ENCODE data around the gene MADD.

MADD gene

GRCh38 chr11:47372422-47372821 is 102.5 kb downstream of the MADD start:
- no peaks in the 10 kb centered on the region for H3K4me1 Mint-ChIP-seq
- H3K4me3 Mint-ChIP-seq = no peak overlapping the region
- no peaks in the 10 kb centered on the region for H3K36me3 Mint-ChIP-seq (ENCODE audit: low read depth)
- H3K9me3 Mint-ChIP-seq = no peaks in the 10 kb centered on the region
- TF ChIP-seq CTCF (IDR thresholded peaks at IDR 0.05; ENCODE audit: unreplicated experiment in 3 of 3) = no peak
- H3K27ac Mint-ChIP-seq = peak overlapping the region in 1 of 3 experiments; percentile 30
- H3K27me3 Mint-ChIP-seq (ENCODE audit: low read depth) = peaks cover 6% of the 10 kb centered on the region

GRCh38 chr11:47373876-47374719 is 104.2 kb downstream of the MADD start:
- H3K4me3 Mint-ChIP-seq = no peak overlapping the region
- no peaks in the 10 kb centered on the region for H3K4me1 Mint-ChIP-seq
- no peaks in the 10 kb centered on the region for H3K36me3 Mint-ChIP-seq (ENCODE audit: low read depth)
- H3K27ac Mint-ChIP-seq = no peak overlapping the region
- TF ChIP-seq CTCF (IDR thresholded peaks at IDR 0.05; ENCODE audit: unreplicated experiment in 3 of 3) = peak; percentile 91 to 94 (median 94)
- peaks cover 6% of the 10 kb centered on the region for H3K27me3 Mint-ChIP-seq (ENCODE audit: low read depth)
- no peaks in the 10 kb centered on the region for H3K9me3 Mint-ChIP-seq

- peaks cover 6% of the 10 kb centered on the region for H3K27me3 Mint-ChIP-seq (ENCODE audit: low read depth)
- no peaks in the 10 kb centered on the region for H3K9me3 Mint-ChIP-seq
- H3K4me1 Mint-ChIP-seq = no peaks in the 10 kb centered on the region
- TF ChIP-seq CTCF (IDR thresholded peaks at IDR 0.05; ENCODE audit: unreplicated experiment in 3 of 3) = no peak
- no peak overlapping the region for H3K27ac Mint-ChIP-seq
- H3K36me3 Mint-ChIP-seq (ENCODE audit: low read depth) = no peaks in the 10 kb centered on the region
- no peak overlapping the region for H3K4me3 Mint-ChIP-seq
Observed at GRCh38 chr11:47374720-47375019, 104.7 kb downstream of the MADD start.

- Mint-ChIP-seq H3K4me3 (no peak overlapping the region), H3K27ac (no peak overlapping the region), H3K4me1 (no peaks in the 10 kb centered on the region), H3K27me3 (ENCODE audit: low read depth) (peaks cover 6% of the 10 kb centered on the region), H3K36me3 (ENCODE audit: low read depth) (no peaks in the 10 kb centered on the region), H3K9me3 (no peaks in the 10 kb centered on the region)
- TF ChIP-seq CTCF (IDR thresholded peaks at IDR 0.05; ENCODE audit: unreplicated experiment in 3 of 3) = no peak
Observed at GRCh38 chr11:47375020-47375419, 105.1 kb downstream of the MADD start.

GRCh38 chr11:47375546-47376085 is 105.7 kb downstream of the MADD start:
- H3K4me3 Mint-ChIP-seq = no peak overlapping the region
- H3K9me3 Mint-ChIP-seq = no peaks in the 10 kb centered on the region
- H3K4me1 Mint-ChIP-seq = no peaks in the 10 kb centered on the region
- peaks cover 6% of the 10 kb centered on the region for H3K27me3 Mint-ChIP-seq (ENCODE audit: low read depth)
- TF ChIP-seq CTCF (IDR thresholded peaks at IDR 0.05; ENCODE audit: unreplicated experiment in 3 of 3) = no peak
- H3K27ac Mint-ChIP-seq = peak overlapping the region in 1 of 3 experiments; percentile 49
- no peaks in the 10 kb centered on the region for H3K36me3 Mint-ChIP-seq (ENCODE audit: low read depth)

- no peak for TF ChIP-seq CTCF (IDR thresholded peaks at IDR 0.05; ENCODE audit: unreplicated experiment in 3 of 3)
- Mint-ChIP-seq H3K4me1 (no peaks in the 10 kb centered on the region), H3K36me3 (ENCODE audit: low read depth) (no peaks in the 10 kb centered on the region), H3K27ac (peak overlapping the region in 1 of 3 experiments; percentile 49), H3K4me3 (no peak overlapping the region), H3K27me3 (ENCODE audit: low read depth) (peaks cover 6% of the 10 kb centered on the region), H3K9me3 (no peaks in the 10 kb centered on the region)
Observed at GRCh38 chr11:47376107-47376524, 106.2 kb downstream of the MADD start.
